HG03135 (cell line): ENCODE data around the gene TBXAS1.

Source experiments
- ATAC-seq: cut with Tn5 transposase; IDR thresholded peaks from one replicate; pipeline ENCODE4 v1.9.1; 2021; ENCODE audit warnings: mild to moderate bottlenecking, moderate library complexity; ENCODE audit not compliant: unreplicated experiment

Gene TBXAS1

DNA sequence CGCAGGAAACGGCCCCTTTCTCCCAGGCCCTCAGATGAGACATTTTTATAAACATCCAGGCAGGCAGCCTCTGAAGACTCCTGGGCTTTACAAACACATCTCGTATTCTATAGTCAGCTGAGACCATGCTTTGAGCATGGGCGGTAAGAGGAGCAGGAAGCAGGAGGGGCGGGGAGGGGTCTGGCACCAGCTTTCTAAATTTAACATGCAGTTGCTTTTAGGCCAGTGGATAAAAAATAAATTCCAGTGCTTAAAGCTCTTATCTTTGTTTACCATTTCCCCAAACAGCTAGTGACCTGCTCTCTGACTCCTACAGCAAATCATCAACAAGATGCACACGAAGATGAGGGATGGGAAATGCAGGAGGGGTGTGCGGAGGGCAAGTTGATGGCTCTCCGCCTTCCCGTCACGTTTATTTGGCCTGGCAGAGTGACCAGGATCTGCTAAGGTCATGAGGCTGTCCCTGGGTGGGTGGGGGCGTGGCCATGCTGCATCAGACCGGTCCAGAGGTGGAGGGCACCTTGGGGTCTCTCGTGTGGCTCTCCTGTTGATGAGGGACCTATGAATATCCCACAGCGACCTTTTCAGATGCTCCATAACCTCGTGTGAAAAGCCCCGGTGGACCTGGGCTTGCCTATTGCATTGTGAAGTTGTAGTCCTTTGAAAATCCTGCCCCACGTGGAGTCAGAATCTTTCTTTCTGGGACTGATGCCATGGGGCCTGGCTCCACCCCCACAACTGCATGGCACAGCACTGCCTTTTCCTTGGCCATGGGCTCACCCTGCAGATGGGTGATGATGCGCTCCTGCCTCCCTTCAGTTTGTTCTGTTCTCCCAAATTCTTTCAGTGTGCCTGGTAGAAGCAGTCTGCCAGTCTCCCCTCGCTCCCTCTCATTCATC, 166.2 kb downstream of the TBXAS1 start:
- no peak for ATAC-seq

DNA sequence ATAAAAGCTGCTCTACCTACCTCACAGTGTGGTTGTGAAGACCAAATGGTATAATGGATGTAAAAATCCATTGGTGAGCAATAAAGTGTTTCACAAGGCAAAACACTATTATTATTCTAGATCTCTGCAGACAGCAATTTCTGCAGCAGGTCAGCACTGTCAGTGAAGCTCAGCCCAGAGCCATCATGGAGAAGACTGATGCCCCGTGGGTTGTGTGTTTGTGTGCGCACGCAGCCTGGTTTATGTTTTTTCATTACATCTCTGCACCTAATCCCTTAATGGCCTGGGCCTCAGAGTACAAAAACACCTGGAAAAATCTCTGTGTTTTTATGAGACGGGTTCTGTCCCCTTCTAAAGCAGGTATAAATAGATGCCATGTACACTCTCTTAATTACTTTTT, 169.5 kb downstream of the TBXAS1 start:
- no peak for ATAC-seq

DNA sequence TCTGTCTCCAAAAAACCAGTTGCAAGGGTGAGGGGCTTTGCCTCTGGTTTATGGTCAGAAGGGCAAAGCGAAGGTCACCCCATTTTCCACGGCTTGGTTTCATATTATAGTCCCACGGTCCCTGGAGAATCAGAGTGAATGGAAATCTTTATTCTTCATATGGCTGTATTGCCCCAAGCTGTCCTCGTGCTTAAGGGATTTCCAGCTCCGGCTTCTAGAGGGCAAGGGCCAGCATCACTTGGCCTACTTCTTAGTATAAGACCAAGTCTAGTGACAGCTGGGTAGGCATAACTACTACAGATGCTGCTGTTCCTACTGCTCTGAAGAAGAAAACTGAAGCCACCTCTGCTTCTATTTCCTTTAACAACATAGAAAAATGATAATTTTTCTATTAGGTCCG, 170.5 kb downstream of the TBXAS1 start:
- ATAC-seq = no peak

DNA sequence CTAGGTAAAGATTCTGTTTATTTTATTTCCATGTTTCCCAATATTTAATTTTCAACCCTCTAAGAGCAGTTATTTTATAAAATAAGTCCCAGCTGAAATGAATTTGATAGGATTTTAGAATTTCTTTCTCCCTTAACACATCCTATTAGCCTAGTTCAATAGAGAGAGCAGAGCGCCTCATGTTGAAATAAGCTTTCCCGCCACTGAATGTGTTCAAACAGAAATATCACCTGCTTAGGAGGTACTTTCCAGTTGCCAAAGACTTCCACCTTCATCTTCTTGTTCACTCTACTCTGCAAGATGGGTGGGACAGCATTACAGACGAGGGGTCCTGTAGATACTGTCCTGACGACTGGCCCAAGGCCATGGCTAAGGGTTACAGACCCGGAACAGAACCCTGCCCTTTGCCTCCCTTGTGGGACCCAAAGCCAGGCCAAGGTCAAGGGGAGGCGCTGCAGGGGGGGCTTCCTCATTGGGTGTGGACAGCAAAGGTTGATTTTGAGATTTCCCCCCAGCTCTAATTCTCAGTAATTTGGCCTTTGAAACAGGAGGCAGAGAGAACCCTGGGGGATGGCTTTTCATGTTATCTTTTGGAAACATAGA, 171.7 kb downstream of the TBXAS1 start:
- ATAC-seq = no peak

DNA sequence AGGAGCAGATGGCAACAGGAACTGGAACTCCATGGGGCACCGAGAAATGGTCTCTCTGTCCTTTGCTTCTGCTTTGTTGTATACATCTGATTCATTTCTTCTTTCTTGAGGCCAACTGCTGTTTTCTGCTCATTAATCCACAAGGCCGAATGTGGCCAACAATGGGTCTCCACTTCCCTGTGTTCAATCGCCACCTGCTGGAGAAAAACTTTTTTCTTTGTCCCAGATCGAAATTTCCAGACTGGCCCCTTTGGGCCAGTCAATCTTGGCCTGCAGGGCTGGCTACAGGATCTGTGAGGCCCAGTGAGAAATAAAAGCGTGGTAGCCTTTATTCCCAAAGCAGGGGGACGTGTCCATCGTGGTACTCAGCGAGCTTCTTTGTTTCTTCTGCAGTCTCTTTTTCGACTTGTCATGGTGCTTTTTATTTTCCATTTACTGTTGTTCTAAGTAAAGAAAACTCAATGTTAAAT, 174.9 kb downstream of the TBXAS1 start:
- no peak for ATAC-seq

DNA sequence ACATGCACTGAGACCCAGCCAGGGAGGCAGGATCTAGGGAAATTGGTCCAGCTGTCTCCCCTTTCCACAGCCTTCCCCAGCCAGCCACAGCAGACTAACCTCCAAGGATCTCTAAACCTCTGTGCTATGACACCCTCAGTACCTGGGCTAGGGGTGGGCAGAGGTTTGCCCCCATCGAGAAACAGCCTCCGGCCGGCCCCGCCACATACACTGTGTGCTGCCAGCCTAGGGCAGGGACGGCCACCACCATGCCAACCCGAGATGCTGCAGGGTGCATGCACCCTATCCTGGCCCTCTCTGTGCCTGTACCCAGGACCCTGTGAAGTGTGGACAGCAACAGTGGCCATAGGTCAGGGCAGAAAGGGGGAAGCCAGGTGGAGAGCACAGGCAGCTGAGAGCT, 175.6 kb downstream of the TBXAS1 start:
- ATAC-seq = no peak

DNA sequence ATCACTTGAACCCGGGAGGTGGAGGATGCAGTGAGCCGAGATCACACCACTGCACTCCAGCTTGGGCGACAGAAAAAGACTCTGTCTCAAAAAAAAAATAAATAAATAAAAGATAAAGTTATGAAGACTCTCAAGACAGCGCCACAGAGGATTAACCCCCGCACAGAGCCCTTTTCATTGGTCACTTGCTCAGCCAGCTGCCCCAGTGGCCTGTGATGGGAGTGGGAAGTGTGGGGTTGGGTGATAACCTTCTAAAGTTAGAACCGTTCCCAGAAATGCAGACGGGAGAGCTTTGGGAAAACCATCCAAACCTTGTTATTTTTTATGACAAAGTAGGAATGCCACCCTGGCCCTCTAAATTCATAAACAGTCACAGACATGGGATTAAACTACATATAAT, 176.3 kb downstream of the TBXAS1 start:
- ATAC-seq = no peak

DNA sequence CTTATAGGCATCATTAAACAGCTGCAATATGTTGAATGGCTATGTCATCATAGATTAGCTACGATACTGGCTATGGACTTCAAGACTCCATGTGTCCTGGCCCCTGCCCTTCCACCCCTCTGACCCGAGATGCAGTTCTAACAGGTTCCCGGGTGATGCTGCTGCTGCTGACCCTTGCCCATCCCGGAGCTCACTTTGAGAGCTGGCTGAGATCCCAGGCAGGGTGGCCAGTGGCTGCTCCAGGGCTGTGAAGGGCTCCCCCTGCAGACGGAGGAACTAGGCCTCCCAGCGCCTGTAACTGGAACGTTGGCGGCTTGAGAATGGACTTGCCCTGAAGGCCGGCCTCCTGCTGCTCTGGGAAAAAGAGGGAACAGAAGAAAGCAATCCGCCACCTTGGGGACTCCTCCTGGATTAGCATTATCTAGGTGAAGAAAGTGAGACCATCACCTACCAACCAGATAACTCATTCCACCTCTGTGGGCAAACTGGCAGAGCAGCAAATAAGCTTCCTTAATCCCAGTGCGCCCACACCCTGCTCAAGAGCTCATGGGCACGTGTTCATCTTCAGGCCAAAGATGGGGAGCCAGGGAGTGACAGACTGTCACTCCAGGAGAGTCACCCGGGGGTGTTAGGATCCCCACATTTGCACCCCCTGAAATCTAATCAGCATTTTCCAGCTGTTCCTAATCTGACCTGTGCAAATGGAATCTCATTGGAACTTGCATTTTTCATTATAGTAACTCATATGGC, 176.9 kb downstream of the TBXAS1 start:
- ATAC-seq = no peak

DNA sequence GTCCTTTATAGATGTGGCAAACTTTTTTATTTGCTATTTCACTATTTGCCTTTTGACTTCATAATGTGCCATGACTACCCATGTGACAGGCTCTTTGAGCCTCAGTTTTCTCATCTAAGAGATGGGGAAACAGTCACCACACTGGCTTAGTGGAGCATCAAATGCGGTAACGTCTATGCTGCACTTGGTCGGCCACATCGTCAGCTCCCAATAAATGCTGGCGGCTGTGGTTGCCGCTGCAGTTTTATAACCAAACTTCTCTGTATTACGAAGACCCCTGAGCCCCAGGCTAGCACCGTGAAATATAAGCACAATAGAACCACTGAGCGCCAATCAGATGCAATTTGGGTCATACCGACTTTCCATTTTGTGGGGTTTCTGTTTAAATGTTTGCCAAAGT, 177.5 kb downstream of the TBXAS1 start:
- ATAC-seq = no peak

DNA sequence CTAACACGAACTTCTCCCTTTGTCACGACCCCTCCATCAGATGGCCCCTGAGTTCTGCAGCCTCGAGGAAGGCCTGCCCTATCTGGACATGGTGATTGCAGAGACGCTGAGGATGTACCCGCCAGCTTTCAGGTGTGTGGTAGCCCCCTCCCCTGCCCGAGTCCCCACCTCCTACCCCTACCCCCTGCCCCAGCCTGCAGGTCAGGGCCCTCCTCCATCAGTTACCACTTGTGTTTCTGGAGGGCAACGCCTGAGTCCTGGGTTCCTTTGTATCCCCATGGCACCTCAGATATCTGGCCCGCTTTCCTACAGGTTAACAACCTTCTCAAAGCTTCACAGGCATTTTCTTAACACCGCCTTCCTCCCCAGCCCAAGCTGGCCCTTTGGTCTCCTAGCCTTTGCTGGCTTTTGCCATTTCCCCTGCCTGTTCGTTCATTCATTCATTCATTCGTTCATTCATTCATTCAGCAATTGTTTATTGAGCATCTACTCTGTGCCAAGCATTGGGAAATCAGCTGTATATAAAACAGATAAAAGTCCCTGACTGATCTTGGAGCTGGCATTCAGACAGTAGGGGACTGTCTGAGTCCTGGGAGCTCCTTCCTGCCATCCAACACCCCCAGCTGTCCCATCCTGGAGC, 178.1 kb downstream of the TBXAS1 start:
- no peak for ATAC-seq

DNA sequence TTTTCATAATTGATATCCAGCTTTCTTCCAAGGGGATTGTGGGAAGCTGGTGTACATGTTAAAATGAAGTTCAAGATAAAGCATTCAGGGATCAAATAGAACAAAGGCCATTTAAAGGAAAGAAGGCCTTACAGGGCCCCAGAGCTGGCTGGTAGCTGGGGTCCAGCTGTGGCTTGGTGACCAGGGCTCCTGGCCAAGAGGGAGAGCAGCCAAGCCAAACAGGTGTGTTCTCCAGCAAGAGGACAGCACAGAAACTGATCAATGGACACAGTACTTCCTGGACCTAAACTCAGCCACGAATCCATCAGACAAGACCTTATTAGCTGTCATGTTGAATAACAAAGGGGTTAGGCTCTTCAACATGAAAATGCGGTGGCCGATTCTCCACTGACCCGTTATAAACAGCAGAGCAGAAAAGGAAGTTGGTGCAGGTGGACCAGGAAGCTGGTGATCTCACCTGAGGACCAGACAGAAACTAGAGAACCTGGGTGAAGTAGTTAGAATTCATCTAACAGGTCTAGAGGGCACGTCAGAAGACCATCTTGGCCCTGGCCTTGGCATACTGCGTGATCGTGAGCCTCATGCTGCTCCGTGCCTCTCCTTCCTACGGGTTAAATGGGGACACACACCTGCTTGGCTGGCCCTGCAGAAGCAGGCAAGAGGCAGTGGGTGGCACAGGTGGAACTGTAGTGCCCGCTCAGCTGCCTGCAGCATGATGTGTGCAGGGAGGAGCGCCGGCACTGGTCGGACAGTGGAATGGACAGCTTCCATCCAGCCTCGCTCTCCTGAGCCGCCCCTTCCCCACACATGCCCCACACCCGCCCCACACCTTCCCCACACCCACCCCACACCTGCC, 179.9 kb downstream of the TBXAS1 start:
- no peak for ATAC-seq

DNA sequence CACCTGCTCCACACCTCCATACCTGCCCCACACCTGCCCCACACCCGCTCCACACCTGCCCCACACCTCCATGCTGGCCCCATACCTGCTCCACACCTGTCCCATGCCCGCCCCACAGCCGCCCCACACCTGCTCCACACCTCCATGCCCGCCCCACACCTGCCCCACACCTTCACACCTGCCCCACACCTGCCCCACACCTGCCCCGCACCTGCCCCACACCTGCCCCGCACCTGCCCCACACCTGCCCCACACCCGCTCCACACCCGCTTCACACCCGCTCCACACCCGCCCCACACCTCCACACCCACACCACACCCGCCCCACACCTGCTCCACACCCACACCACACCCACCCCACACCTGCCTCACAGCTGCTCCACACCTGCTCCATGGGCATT, 180.7 kb downstream of the TBXAS1 start:
- ATAC-seq = no peak

DNA sequence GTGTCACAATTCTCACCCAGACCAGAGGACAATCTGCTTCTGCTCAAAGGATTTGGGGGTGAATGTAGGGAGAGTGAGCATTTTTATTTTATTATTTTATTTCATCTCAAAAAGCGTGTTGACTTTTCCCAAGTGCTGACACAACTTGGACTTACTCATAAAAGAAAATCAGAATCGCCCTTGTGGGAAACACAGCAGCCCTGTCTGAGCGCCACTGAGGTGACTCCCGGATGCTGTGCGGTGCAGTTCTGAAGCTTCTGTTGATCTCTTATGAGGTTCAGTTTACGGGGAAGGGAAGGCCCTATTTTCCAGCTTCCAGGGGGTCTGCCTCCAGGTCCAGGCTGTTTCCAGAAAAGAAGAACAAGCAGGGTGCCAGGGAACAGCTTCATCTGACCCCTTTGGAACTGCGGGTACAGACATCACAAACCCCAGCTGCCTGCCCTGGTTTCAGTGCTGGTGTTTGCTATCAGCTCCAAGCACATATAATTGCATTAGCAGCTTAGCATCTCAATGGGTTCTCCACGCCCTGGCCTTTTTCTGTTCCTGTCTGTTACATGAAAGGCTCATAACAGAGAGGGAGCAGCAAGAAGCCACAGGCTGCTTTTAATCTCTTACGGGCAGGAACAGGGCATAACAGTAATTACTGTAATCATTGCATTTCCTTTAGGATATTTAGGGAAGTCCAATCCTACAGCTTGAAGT, 181.3 kb downstream of the TBXAS1 start:
- no peak for ATAC-seq

DNA sequence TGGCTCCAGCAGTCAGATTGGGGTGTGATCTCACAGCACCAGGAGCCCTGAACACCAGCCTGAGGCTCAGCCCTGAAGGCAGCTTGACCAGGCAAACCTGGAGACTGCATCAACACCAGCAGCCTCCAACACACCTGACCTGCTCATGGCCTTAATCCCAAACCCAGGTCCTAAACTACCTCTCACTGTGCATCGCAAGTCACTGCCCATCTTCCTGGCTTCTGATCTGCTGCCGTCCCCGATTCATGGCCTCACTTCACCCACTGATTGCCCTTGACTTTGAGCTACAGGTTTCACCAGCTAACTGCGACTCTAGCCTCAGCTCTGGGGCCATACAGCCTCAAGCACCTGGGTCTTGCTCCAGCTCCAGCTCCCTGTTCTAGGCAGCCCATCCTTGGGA, 184.6 kb downstream of the TBXAS1 start:
- ATAC-seq = no peak

DNA sequence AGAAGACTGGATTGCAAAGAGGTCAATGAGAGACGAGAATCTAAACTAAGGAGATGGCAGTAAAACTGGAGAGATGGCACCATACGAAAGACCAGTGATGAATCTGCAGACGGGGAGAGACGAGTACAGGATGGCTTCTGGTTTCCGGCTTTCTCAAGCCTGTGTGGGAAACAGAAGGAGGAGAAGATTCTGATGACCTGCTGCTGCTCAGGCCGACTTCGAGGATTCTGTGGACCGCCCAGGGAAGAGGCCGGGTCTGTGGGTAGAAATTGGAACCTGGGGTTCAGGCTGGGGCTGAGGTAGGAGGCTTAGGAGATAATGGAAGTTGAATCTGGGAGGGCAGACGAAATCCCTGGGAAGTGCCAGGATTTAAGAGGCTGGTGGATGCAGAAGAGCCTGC, 185.1 kb downstream of the TBXAS1 start:
- ATAC-seq = no peak

DNA sequence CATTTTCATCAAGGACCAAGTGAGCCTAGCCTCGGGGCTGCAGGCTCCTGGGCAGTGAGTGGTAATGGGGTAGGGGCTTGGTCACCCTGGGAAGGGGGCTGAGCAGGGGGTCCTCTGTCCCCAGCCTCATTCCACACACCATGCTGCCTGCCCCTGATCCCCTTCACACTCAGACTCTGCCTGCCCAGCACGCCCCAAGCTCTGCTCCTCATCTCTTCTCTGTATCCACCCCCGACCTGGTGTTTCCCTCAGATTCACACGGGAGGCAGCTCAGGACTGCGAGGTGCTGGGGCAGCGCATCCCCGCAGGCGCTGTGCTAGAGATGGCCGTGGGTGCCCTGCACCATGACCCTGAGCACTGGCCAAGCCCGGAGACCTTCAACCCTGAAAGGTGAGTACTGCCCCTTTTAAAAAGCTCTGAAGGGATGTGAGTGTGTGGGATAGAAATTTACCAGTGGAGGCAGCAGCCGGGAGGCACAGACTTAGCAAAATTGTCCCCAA, 186.5 kb downstream of the TBXAS1 start:
- no peak for ATAC-seq

DNA sequence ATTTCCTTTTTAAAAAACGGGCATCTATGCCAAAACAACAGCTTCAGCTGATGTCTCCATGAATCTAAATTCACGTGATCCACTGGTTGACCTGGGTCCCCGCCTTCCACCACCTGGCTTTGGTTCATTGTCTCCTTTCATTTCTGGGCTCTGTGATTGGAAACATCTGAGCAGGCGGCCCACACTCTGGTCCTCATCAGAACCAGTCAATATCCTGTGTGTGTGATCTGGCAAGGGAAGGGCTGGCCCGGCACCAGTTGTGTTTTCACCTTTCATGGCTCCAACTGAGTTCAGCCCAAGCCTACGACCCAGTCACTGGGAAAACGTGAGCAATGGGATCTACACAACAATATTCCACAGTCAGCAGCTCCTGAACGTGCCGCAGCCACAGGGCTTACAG, 187.5 kb downstream of the TBXAS1 start:
- ATAC-seq = no peak

DNA sequence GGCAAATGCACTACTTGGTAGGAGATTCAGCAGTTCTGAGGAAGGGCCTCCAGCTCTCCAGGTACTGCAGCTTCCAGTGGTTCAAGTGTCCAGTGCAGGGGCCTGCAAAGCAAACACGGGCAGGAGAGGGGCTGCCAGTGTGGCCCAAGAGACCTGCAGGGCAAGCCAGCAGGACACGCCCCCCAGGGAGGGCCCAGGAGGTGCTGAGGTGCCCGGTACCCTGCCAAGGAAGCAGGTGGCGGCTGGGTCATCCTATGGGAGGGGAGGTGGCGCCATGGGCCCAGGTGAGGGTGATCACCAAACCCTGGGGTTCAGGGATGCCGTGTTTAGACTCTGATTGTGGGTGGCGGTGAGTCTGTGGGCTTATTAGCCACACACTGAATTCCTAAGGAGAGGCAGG, 188.0 kb downstream of the TBXAS1 start:
- ATAC-seq = no peak

DNA sequence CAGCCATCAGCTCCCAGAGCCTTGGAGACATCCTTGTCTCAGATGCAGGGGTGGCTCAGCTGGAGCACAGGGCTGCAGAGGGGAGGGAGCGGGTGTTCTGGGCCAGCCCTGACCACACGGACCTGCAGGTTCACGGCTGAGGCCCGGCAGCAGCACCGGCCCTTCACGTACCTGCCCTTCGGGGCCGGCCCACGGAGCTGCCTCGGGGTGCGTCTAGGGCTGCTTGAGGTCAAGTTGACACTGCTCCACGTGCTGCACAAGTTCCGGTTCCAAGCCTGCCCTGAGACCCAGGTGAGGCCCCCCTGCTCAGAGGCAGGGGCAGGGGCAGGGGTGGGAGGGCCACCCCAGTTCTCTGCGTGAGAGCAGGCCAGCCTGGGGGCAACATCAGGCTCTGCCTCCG, 188.5 kb downstream of the TBXAS1 start:
- ATAC-seq = no peak
